ENCODE results near the gene GPR107.

DNA sequence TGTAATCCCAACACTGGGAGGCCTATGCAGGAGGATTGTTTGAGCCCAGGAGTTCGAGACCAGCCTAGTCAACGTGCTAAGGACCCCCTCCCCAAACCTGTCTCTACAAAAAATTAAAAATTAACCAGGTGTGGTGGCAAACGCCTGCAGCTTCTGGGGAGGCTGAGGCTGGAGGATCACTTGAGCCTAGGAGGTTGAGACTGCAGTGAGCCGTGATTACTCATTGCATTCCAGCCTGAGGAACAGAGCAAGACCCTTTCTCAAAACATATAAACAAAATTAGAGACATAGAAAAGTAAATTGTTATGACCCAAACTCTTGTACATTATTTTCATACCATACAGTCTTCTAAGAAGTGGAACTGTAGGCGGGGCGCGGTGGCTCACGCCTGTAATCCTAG lies 1.1 kb downstream of the GPR107 start:
- TF ChIP-seq CTCF (IDR thresholded peaks at IDR 0.05) (no peak), EP300 (IDR thresholded peaks at IDR 0.05) (no peak), POLR2A (IDR thresholded peaks at IDR 0.05) (no peak), POLR2AphosphoS5 (IDR thresholded peaks at IDR 0.05) (no peak)
